GM21723 (cell line): Measurements from ENCODE around the gene EIF2B5.
"Not testable (repeated sequence)": the region's sequence is repeated elsewhere in the genome, so short reads cannot be mapped to it uniquely, and the experiment has no call there.

Experiments
- ATAC-seq: cut with Tn5 transposase; IDR thresholded peaks from one replicate; pipeline ENCODE4 v1.9.1; 2021; ENCODE audit warnings: mild to moderate bottlenecking, moderate library complexity; ENCODE audit not compliant: unreplicated experiment

EIF2B5 gene

GRCh38 chr3:184145751-184146270 is 10.7 kb downstream of the EIF2B5 start:
- ATAC-seq = no peak

GRCh38 chr3:184148076-184148475 is 12.9 kb downstream of the EIF2B5 start:
- ATAC-seq = no peak

DNA sequence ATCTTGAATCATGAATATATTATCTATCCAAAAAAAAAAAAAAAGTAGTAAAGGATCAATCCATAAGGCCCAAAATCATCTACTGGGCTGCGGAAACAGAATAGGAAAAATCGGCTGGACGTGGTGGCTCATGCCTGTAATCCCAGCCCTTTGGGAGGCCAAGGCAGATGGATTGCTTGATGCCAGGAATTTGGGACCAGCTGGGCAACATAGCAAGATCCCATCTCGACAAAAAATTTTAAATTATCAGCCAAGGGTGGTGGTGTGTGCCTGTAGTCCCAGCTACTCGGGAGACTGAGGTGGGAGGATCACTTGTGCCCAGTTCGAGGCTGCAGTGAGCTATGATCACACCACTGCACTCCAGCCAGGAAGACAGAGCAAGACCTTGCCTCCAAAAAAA is 14.0 kb downstream of the EIF2B5 start:
- no peak for ATAC-seq

GRCh38 chr3:184149770-184150169 is 14.6 kb downstream of the EIF2B5 start:
- not testable (repeated sequence) for ATAC-seq

DNA sequence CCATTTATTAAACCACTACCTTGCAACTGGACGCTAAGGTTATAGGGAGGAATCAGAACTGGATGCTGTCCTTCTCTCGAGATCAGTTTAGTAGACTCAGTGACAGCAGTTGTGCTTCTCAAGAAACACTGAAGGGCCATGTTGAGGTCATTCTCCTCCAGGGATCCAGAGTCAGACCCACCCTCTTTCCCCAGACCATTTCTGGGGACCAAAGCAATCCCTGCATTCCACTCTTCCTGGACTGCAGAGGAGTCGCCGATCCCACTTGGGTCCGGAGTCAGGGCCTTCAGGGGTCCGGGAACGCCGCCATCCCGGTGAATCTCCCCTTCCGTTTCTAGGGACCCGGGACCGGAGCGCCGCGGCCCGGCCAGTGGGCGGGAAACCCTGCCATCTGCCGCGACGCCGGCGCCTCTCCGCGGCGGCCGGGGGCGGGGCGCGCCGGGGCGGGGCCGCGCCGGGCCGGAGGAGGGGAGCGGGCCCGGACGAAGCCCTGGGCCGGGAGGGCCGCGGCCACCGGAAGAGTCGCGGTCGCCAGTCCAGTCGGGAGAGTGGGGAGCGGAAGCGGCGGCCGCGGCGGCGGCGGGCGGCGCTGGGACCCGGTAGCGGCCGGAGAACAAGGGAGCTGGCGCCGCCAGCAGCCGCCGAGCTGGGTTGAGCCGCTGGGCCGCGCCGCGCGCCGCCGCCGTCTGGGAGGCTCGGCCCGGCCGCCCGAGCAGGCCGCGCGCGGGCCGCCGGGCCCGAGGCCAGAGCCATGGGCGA is 19.9 kb downstream of the EIF2B5 start, which contains the start of gene DVL3:
DVL3 (plus strand) TSS at position 493 of the 759 bp plus-strand sequence; CDS start at position 752, 259 bp downstream.
- ATAC-seq = peak; percentile 71

DNA sequence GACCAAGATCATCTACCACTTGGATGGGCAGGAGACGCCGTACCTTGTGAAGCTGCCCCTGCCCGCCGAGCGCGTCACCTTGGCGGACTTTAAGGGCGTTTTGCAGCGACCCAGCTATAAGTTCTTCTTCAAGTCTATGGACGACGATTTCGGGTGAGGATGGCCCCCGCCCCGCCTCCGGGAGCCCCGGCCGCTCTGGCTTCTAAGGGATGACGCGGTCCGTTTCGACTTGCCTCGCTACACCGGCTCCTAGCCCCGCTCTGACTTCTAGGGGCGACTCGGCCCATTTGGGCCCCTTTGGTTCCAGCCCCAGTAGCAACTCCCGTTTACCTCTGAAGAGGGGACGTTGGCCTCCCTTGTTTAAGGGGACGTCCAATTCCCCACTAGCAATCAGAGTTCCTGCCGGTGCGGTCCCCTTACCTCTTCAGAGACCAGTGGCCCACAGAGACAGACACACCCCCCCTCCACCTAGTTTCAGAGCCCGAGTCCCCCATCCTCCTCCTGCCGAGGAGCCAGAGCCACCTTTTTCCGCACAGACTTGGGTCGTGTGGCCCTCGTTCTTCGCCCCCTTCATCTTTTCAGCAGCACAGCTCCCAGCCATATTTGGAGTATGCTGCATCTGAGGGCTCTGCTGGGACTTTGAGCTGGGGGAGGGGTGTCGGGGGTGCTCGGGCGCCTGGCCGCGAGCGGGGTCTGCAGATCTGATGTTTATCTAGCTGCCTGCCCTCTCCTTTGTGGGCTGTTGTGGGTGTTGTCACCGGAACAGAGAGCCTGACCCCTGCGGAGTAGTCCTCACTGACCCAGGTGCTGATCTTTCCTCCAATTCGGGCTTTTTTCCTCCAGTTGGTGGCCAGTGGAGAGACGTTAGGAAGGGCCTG is 20.7 kb downstream of the EIF2B5 start:
- ATAC-seq = peak; percentile 35

- ATAC-seq = peak; percentile 26
Measured at GRCh38 chr3:184156522-184156955, 21.4 kb downstream of the EIF2B5 start.

GRCh38 chr3:184157206-184157605 is 22.0 kb downstream of the EIF2B5 start:
- no peak for ATAC-seq

GRCh38 chr3:184158404-184158803 is 23.2 kb downstream of the EIF2B5 start:
- ATAC-seq = no peak

- no peak for ATAC-seq
Measured at GRCh38 chr3:184160456-184160855, 25.3 kb downstream of the EIF2B5 start.

- ATAC-seq = not testable (repeated sequence)
Measured at GRCh38 chr3:184162571-184163070, 27.5 kb downstream of the EIF2B5 start.

DNA sequence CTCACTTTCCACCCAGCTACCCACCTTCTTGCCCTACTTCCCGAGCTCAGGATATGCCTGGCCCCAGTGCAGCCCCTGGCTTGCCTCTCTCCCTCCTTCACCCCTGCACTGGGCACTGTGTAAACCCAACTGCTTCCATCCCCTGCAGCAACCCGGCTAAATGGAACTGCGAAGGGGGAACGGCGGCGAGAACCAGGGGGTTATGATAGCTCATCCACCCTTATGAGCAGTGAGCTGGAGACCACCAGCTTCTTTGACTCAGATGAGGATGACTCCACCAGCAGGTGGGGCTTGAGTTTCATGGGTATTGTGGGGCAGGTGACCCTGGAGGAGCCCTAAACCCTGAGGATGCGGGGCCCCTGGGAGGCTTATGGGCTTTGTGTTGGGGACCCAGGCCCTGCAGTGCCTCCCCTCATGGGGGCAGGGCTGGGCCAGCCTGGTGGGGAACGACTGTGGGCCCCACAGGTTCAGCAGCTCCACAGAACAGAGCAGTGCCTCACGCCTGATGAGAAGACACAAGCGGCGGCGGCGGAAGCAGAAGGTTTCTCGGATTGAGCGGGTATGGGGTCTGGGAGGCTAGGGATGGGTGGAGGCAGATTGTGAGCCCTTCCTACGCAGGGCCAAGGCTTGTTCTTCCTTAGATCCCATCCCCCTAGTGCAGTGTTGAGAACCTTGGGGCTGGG is 29.6 kb downstream of the EIF2B5 start:
- no peak for ATAC-seq

DNA sequence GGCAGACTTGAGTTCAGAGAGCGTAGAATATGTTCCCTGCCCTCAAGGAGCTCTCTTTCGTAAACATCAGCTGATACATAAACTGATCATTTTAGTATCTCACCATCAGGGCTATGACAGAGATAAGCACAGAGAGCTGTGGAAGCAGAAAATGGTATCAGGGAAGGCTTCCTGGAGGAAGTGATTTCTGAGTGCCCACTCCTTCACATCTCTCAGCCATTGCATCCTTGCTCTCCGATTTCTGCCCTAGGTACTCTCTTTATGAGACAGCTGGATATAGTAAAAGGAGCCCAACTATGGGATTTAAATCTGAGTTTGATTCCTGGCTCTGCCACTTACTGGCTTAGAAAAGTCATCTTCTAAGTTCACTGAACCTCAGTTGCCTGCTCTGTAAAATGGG is 30.4 kb downstream of the EIF2B5 start:
- ATAC-seq = no peak

DNA sequence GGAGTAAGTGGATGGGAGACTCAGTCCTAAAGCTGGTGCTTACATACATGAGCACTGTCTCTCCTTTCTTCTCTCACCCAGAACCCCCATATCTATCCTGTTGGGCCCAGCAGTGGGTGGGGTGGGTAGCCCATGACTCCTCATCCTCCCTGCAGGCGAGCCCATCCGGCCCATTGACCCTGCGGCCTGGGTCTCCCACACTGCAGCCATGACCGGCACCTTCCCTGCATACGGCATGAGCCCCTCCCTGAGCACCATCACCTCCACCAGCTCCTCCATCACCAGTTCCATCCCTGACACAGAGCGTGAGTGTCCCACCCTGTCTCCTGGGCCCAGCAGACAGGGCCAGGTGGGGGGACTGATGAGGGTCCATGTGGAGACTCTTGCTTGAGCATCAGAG is 31.5 kb downstream of the EIF2B5 start:
- ATAC-seq = no peak

- no peak for ATAC-seq
Measured at GRCh38 chr3:184167786-184168185, 32.6 kb downstream of the EIF2B5 start.

GRCh38 chr3:184168363-184169120 is 33.4 kb downstream of the EIF2B5 start:
- ATAC-seq = no peak

DNA sequence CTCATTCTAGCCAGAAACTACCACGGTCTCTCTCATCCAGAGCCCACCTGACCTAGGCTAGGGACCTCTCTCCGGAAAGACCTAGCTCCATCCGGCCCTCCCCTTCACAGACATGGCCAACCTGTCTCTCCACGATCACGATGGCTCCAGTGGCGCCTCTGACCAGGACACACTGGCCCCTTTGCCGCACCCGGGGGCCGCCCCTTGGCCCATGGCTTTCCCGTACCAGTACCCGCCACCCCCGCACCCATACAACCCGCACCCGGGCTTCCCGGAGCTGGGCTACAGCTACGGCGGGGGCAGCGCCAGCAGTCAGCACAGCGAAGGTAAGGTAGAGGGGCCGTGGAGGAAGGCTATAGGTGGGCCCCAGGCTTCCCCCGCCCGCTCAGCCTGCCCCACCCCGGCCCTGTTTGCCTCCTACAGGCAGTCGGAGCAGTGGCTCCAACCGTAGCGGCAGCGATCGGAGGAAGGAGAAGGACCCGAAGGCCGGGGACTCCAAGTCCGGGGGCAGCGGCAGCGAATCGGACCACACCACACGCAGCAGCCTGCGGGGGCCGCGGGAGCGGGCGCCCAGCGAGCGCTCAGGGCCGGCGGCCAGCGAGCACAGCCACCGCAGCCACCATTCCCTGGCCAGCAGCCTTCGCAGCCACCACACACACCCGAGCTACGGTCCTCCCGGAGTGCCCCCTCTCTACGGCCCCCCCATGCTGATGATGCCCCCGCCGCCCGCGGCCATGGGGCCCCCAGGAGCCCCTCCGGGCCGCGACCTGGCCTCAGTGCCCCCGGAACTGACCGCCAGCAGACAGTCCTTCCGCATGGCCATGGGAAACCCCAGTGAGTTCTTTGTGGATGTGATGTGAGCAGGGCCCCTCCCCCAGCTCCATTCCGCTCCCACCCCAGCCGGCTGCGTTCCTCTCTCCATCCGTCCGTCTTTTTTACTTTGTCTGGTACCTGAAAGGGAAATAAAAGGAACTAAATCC is 35.0 kb downstream of the EIF2B5 start:
- ATAC-seq = no peak

DNA sequence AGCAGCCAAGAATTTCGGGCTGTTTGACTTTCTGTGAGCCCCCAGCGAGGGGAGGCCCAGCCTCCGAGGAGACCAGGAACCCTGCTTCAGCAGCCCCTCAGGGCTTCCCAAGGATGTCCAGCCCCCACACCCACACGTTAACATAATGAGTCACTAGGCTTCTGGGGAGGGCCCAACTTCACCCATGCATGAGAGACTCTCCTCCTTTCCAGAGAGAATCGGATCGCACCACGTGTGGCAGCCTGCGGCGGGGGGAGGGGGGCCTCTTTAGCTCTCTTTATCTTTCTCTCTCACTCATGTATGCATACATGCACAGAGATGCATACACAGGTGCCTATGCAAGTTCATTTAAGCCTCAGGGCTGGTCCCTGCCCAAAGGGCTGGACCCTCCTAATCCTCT is 36.4 kb downstream of the EIF2B5 start:
- ATAC-seq = no peak
